Adipocyte (in vitro differentiated cells): ENCODE results near the gene EYA4.

Experiments
- DNase-seq: peaks from one replicate; pipeline ENCODE4 v3.0.0-alpha.2; 2015; ENCODE audit warnings: low read depth
- H3K27me3 ChIP-seq: replicated peaks from 2 replicates; pipeline ENCODE4 v1.7.0; 2013; ENCODE audit warnings: mild to moderate bottlenecking, low read length, moderate library complexity; ENCODE audit not compliant: control insufficient read depth, insufficient read depth
- H3K36me3 ChIP-seq: 2 replicates; pipeline ENCODE4 v1.7.0; 2013; ENCODE audit warnings: low read length, mild to moderate bottlenecking, moderate library complexity; ENCODE audit not compliant: control insufficient read depth, insufficient read depth, severe bottlenecking
- H3K4me1 ChIP-seq: 2 replicates; pipeline ENCODE4 v1.7.0; 2013; ENCODE audit warnings: mild to moderate bottlenecking, low read length, moderate library complexity; ENCODE audit not compliant: control insufficient read depth, insufficient read depth
- H3K4me3 ChIP-seq: 2 replicates; pipeline ENCODE4 v1.7.0; 2013; ENCODE audit warnings: mild to moderate bottlenecking, low read length, moderate library complexity
- H3K9ac ChIP-seq: 2 replicates; pipeline ENCODE4 v1.7.0; 2013; ENCODE audit warnings: mild to moderate bottlenecking, low read length, moderate library complexity
- H3K9me3 ChIP-seq: 2 replicates; pipeline ENCODE4 v1.7.0; 2013; ENCODE audit warnings: mild to moderate bottlenecking, low read length, moderate library complexity; ENCODE audit not compliant: control insufficient read depth

EYA4 gene

DNA sequence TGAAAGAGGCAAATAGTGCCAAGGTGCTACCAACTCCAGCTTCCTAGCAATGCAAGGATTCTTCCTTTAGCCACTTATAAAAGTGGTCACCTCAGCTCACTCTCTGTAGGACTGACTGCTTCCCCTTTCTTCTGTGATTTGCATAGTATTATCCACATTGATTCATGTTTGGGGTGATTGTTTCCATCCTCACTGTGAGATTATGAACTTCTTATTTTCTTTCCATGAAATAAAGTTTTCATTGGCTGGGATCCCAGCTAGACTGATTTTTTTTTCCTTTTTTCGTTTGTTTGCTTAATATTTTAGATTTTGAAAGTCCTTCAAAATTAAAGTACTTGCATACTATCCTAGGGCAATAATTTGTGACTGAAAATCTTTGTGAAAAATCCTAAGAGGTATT lies 50.5 kb downstream of the EYA4 start:
- no peak overlapping the region for H3K4me3 ChIP-seq
- peaks cover 25% of the 10 kb centered on the region for H3K4me1 ChIP-seq
- DNase-seq: peak; percentile 55
- H3K9me3 ChIP-seq: no peaks in the 10 kb centered on the region
- no peak overlapping the region for H3K9ac ChIP-seq
- H3K36me3 ChIP-seq: no peaks in the 10 kb centered on the region
- H3K27me3 ChIP-seq: no peaks in the 10 kb centered on the region

- no peaks in the 10 kb centered on the region for H3K27me3 ChIP-seq
- DNase-seq: no peak
- no peaks in the 10 kb centered on the region for H3K36me3 ChIP-seq
- H3K4me3 ChIP-seq: no peak overlapping the region
- no peaks in the 10 kb centered on the region for H3K9me3 ChIP-seq
- peaks cover 8% of the 10 kb centered on the region for H3K4me1 ChIP-seq
- no peak overlapping the region for H3K9ac ChIP-seq
Observed at GRCh38 chr6:133297657-133298056, 56.5 kb downstream of the EYA4 start.

- DNase-seq: no peak
- peaks cover 8% of the 10 kb centered on the region for H3K4me1 ChIP-seq
- no peaks in the 10 kb centered on the region for H3K9me3 ChIP-seq
- no peak overlapping the region for H3K9ac ChIP-seq
- H3K4me3 ChIP-seq: no peak overlapping the region
- H3K27me3 ChIP-seq: no peaks in the 10 kb centered on the region
- H3K36me3 ChIP-seq: no peaks in the 10 kb centered on the region
Observed at GRCh38 chr6:133298335-133298734, 57.2 kb downstream of the EYA4 start.

DNA sequence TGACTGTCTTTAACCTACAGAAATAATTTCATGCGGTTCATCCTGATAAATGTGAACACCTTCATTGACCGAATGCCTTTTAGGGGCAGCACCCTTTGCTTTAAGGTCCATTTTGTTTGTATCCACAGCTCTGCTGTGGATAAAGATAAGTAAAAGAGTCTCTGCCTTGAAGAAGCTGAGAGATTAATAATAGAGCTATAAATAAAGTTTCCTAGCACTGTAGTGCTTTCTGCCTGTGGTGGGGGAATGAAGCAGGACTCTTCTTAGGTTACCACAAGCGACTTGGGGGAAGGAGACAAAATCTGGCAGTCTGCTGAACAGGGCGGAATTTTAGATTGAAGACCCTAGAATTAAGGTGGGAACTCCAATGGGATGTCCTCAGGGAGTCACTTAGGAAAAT lies 57.6 kb downstream of the EYA4 start:
- Histone ChIP-seq H3K27me3 (no peaks in the 10 kb centered on the region), H3K9ac (no peak overlapping the region), H3K4me1 (peaks cover 8% of the 10 kb centered on the region), H3K36me3 (no peaks in the 10 kb centered on the region), H3K9me3 (no peaks in the 10 kb centered on the region), H3K4me3 (no peak overlapping the region)
- no peak for DNase-seq

GRCh38 chr6:133300896-133301295 lies 59.7 kb downstream of the EYA4 start:
- Histone ChIP-seq H3K27me3 (no peaks in the 10 kb centered on the region), H3K9me3 (no peaks in the 10 kb centered on the region), H3K4me3 (no peak overlapping the region), H3K9ac (no peak overlapping the region), H3K36me3 (no peaks in the 10 kb centered on the region), H3K4me1 (peaks cover 8% of the 10 kb centered on the region)
- DNase-seq: peak; percentile 53

- Histone ChIP-seq H3K27me3 (no peaks in the 10 kb centered on the region), H3K36me3 (no peaks in the 10 kb centered on the region), H3K4me3 (no peak overlapping the region), H3K9me3 (no peaks in the 10 kb centered on the region), H3K9ac (no peak overlapping the region), H3K4me1 (peaks cover 8% of the 10 kb centered on the region)
- DNase-seq: peak; percentile 33
Observed at GRCh38 chr6:133301835-133302234, 60.7 kb downstream of the EYA4 start.

- Histone ChIP-seq H3K36me3 (no peaks in the 10 kb centered on the region), H3K4me1 (peaks cover 13% of the 10 kb centered on the region)
Observed at GRCh38 chr6:133306931-133307330, 65.8 kb downstream of the EYA4 start.

GRCh38 chr6:133309579-133309978 lies 68.4 kb downstream of the EYA4 start:
- Histone ChIP-seq H3K36me3 (no peaks in the 10 kb centered on the region), H3K4me1 (peaks cover 9% of the 10 kb centered on the region), H3K27me3 (no peaks in the 10 kb centered on the region), H3K9me3 (no peaks in the 10 kb centered on the region), H3K9ac (no peak overlapping the region), H3K4me3 (no peak overlapping the region)
- peak; percentile 65 for DNase-seq

More at GRCh38 chr6:133306931-133307330, 65.8 kb downstream of the EYA4 start:
- no peak overlapping the region for H3K9ac ChIP-seq
- H3K27me3 ChIP-seq: no peaks in the 10 kb centered on the region
- no peak overlapping the region for H3K4me3 ChIP-seq
- no peak for DNase-seq
- no peaks in the 10 kb centered on the region for H3K9me3 ChIP-seq

GRCh38 chr6:133312006-133312405 lies 70.8 kb downstream of the EYA4 start:
- H3K4me3 ChIP-seq: no peak overlapping the region
- no peaks in the 10 kb centered on the region for H3K9me3 ChIP-seq
- no peaks in the 10 kb centered on the region for H3K36me3 ChIP-seq
- no peak for DNase-seq
- H3K4me1 ChIP-seq: peaks cover 9% of the 10 kb centered on the region
- no peaks in the 10 kb centered on the region for H3K27me3 ChIP-seq
- H3K9ac ChIP-seq: no peak overlapping the region

DNA sequence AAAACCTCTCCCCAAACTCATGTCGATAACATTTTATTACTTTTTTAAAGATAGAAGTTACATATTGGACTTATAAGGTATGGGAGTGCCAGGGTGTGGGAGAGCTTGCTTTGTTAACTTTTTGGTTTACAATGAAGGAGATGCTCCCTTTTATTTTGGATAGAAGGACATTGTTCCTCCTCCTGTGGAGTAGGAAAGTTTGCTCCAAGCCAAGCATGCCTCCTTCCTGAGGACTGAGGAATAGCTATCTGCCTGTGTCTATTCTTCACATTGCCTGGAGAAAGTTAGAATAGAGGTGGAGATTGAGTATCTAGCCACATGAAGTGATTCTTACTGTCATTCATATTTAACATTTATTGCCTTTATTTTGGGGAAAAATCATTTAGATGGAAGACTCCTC lies 71.9 kb downstream of the EYA4 start:
- Histone ChIP-seq H3K36me3 (no peaks in the 10 kb centered on the region), H3K9me3 (no peaks in the 10 kb centered on the region), H3K4me1 (peaks cover 9% of the 10 kb centered on the region), H3K27me3 (no peaks in the 10 kb centered on the region), H3K4me3 (no peak overlapping the region), H3K9ac (no peak overlapping the region)
- DNase-seq: no peak

- no peak for DNase-seq
- H3K27me3 ChIP-seq: no peaks in the 10 kb centered on the region
- no peaks in the 10 kb centered on the region for H3K36me3 ChIP-seq
- H3K9me3 ChIP-seq: no peaks in the 10 kb centered on the region
- peaks cover 3% of the 10 kb centered on the region for H3K4me1 ChIP-seq
- no peak overlapping the region for H3K9ac ChIP-seq
- no peak overlapping the region for H3K4me3 ChIP-seq
Observed at GRCh38 chr6:133314947-133315346, 73.8 kb downstream of the EYA4 start.

DNA sequence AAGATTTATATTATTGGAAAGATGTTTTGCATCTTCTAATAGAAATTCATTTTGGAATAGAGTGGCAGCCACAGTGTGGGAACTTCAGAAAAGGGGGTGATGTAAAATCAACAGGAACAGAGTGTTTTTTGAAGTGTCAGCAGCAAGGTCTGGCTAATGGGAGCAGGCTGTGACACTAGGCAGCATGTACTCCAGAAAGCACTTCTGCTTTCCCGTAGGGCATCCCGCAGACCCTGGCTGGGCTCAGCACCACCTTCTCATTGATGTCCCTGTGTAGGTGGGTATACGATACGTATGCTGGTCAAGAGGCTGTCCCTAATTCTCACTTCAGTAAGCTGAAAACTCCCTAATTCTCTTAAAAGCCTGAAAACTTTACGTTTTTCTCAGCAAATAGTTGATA lies 74.7 kb downstream of the EYA4 start:
- no peak overlapping the region for H3K9ac ChIP-seq
- H3K9me3 ChIP-seq: no peaks in the 10 kb centered on the region
- H3K27me3 ChIP-seq: no peaks in the 10 kb centered on the region
- no peaks in the 10 kb centered on the region for H3K4me1 ChIP-seq
- no peaks in the 10 kb centered on the region for H3K36me3 ChIP-seq
- no peak overlapping the region for H3K4me3 ChIP-seq
- no peak for DNase-seq
